PFSK-1 (cell line): Measurements from ENCODE around the gene ABCG1.

Experiments
- POLR2AphosphoS5 ChIP-seq: IDR thresholded peaks from 2 replicates; pipeline ENCODE4 v1.6.1; 2012; ENCODE audit warnings: low read depth, mild to moderate bottlenecking, control low read depth, low read length, moderate library complexity
- REST ChIP-seq, 2 experiments: IDR thresholded peaks; 2 replicates each; pipeline versions ENCODE4 v1.6.1 to v1.8.0; 2011 to 2012; ENCODE audit warnings: low read depth in 2 of 2, low read length in 2 of 2, control low read depth in 1 of 2, inconsistent platforms in 1 of 2, mild to moderate bottlenecking in 1 of 2, moderate library complexity in 1 of 2; ENCODE audit not compliant: insufficient read depth in 1 of 2
- SIN3A ChIP-seq: IDR thresholded peaks from 2 replicates; pipeline ENCODE4 v1.6.1; 2012; ENCODE audit warnings: mild to moderate bottlenecking, low read length, moderate library complexity, borderline replicate concordance; ENCODE audit not compliant: insufficient read depth
- TAF1 ChIP-seq: IDR thresholded peaks from 2 replicates; pipeline ENCODE4 v1.6.1; 2012; ENCODE audit warnings: low read length, control low read depth, borderline replicate concordance; ENCODE audit not compliant: insufficient read depth

- no peak for TF ChIP-seq POLR2AphosphoS5
- TF ChIP-seq SIN3A: no peak
- TF ChIP-seq REST (IDR thresholded peaks at IDR 0.05; ENCODE audit: insufficient read depth in 1 of 2, low read depth in 2 of 2, low read length in 2 of 2): no peak
- no peak for TF ChIP-seq TAF1
Observed at GRCh38 chr21:42291751-42292562, 73.0 kb downstream of the ABCG1 start.
